Body of pancreas (tissue), 4 donors: ENCODE measurements around the gene C10orf105. TPM values are rescaled to one million over a fixed set of nuclear protein-coding genes. Genes with fewer than 3 reads are reported as not detected.

ENCODE experiments used
- ATAC-seq: fragments of 150-250 bp; one replicate; pipeline ENCODE4 v1.9.1; 2016
- DNase-seq, 4 donors: peaks; one replicate each; pipeline ENCODE4 v3.0.0-alpha.2; 2019
- H3K27ac ChIP-seq, 4 donors: fragments of 200-600 bp; sonication (generic); 1 replicate in 3 of 4; 2 replicates in 1 of 4; pipeline versions ENCODE4 v1.5.1 to v1.6.1; 2016 to 2019; ENCODE audit warnings: mild to moderate bottlenecking in 1 of 4, mixed read lengths in 1 of 4, moderate library complexity in 1 of 4
- H3K27me3 ChIP-seq, 2 donors: fragments of 200-600 bp; sonication (generic); one replicate each; pipeline ENCODE4 v1.6.0; 2016; ENCODE audit warnings: mild to moderate bottlenecking in 1 of 2
- H3K36me3 ChIP-seq, 2 donors: fragments of 200-600 bp; sonication (generic); replicated peaks in 1 of 2; 2 replicates each; pipeline ENCODE4 v1.5.1; 2016; ENCODE audit warnings: low read depth in 2 of 2; ENCODE audit not compliant: insufficient read depth in 1 of 2
- H3K4me1 ChIP-seq: fragments of 200-600 bp; sonication (generic); one replicate; pipeline ENCODE4 v1.6.0; 2016
- H3K4me3 ChIP-seq, 2 donors: fragments of 200-600 bp; sonication (generic); 1 replicate in 1 of 2; 2 replicates in 1 of 2; pipeline ENCODE4 v1.5.1; 2016 to 2019
- H3K9me3 ChIP-seq, 3 donors: fragments of 200-600 bp; sonication (generic); 1 replicate in 2 of 3; 2 replicates in 1 of 3; pipeline ENCODE4 v1.5.1; 2016
- POLR2A ChIP-seq, 3 donors: fragments of 450-650 bp; IDR thresholded peaks; one replicate each; pipeline ENCODE4 v1.6.1; 2016; ENCODE audit warnings: antibody characterized with exemption in 3 of 3, mild to moderate bottlenecking in 2 of 3
- WGBS, 2 donors: methylation state at CpG; one replicate each; pipeline ENCODE4 v1.1.5; 2017; 5-methylcytosine and 5-hydroxymethylcytosine counted together
- intact Hi-C: fragments of 100-400 bp; cut with DNase I; formaldehyde crosslinking; loops from one replicate; pipeline ENCODE4 v1.15.1; 2023
- total RNA-seq, 2 donors: library from RNA; depleted of rRNA; stranded (reverse); fragments of >200 nt; gene quantifications; one replicate each; pipeline ENCODE4 v1.1.0, GENCODE V29; 2016
- TF ChIP-seq, protein P1 (sequence below), 7 experiments: fragments of 450-650 bp in 4 of 7; fragments of 200-600 bp in 3 of 7; sonication (generic) in 3 of 7; IDR thresholded peaks; one replicate each; pipeline ENCODE4 v1.5.1; 2016 to 2019; ENCODE audit warnings: antibody characterized with exemption in 7 of 7

The C10orf105 gene
- total RNA-seq, 2 donors from 2014 or later = not detected

DNA sequence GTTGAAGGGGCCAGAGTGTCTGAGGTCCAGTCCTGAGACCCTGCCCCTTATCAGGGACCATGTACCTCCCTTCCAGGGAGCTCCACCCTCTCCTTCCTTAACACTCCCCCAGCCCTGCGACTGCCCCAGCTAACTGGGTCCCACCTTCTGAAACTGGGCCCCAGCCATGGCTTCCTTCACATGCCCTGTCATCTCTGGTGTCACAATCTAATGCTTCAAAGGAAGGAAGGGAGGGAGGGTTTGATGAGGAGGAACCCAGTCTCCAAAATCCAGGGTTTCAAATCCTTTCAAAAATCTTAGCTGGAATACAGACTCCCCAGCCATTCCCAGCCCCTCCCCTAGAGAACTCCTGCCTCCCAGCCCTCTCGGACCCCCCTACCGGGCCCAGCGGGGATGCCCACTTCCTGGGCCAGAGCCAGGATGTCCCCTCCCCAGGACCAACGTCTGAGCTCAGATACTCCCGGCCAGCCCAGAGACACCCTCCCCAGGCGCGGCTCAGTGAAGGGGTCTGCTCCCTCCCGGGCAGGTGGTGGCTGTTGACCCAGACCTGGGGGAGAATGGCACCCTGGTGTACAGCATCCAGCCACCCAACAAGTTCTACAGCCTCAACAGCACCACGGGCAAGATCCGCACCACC lies 18.0 kb downstream of the C10orf105 start:
- Histone ChIP-seq H3K4me1 (no peaks in the 10 kb centered on the region), H3K9me3 (no peaks in the 10 kb centered on the region), H3K36me3 (no peaks in the 10 kb centered on the region), H3K27me3 (no peaks in the 10 kb centered on the region), H3K27ac (no peak overlapping the region), H3K4me3 (no peak overlapping the region)
- no peak for DNase-seq
- no peak for ATAC-seq
- 49 to 88% methylated on average over 1 to 11 of the region's 11 CpGs for WGBS, 2 donors
- intact Hi-C loops = no loop called here
- no peak for TF ChIP-seq POLR2A (IDR thresholded peaks at IDR 0.05)
- TF ChIP-seq, protein P1, sequence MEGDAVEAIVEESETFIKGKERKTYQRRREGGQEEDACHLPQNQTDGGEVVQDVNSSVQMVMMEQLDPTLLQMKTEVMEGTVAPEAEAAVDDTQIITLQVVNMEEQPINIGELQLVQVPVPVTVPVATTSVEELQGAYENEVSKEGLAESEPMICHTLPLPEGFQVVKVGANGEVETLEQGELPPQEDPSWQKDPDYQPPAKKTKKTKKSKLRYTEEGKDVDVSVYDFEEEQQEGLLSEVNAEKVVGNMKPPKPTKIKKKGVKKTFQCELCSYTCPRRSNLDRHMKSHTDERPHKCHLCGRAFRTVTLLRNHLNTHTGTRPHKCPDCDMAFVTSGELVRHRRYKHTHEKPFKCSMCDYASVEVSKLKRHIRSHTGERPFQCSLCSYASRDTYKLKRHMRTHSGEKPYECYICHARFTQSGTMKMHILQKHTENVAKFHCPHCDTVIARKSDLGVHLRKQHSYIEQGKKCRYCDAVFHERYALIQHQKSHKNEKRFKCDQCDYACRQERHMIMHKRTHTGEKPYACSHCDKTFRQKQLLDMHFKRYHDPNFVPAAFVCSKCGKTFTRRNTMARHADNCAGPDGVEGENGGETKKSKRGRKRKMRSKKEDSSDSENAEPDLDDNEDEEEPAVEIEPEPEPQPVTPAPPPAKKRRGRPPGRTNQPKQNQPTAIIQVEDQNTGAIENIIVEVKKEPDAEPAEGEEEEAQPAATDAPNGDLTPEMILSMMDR (IDR thresholded peaks at IDR 0.05) = no peak

- 57 to 71% methylated on average over 1 to 11 of the region's 11 CpGs for WGBS, 2 donors
- intact Hi-C loops = no loop called here
- no peaks in the 10 kb centered on the region for H3K9me3 ChIP-seq
- ATAC-seq (no peak), DNase-seq (no peak)
- TF ChIP-seq, protein P1 (IDR thresholded peaks at IDR 0.05) = no peak
- TF ChIP-seq POLR2A (IDR thresholded peaks at IDR 0.05) = no peak
- H3K36me3 ChIP-seq = no peaks in the 10 kb centered on the region
- no peak overlapping the region for H3K4me3 ChIP-seq
- no peaks in the 10 kb centered on the region for H3K4me1 ChIP-seq
- H3K27ac ChIP-seq = no peak overlapping the region
- H3K27me3 ChIP-seq = no peaks in the 10 kb centered on the region
Measured at GRCh38 chr10:71700731-71701368, 18.7 kb downstream of the C10orf105 start.

DNA sequence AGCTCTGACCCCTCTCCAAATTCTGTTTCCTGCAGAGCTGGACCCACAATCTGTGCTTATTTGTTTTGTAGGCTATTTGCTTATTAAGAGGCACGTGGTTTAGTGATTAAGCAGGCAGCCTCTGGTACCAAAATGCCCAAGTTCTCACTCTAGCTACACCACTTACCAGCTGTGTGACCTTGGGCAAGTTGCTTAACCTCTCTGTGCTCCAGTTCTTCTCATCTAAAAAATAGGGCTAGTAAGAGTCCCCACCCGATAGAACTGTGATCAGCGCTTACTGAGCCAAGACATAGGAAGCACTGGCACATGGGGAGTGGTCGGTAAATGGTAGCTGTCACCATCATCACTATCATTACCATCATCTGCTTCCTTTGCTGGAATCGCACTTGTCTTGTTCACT lies 20.8 kb downstream of the C10orf105 start:
- ATAC-seq (no peak), DNase-seq (no peak)
- H3K36me3 ChIP-seq = no peaks in the 10 kb centered on the region
- WGBS, 2 donors = 74 to 79% methylated on average over 5 of the region's 5 CpGs
- no peak overlapping the region for H3K4me3 ChIP-seq
- intact Hi-C loops = no loop called here
- no peak overlapping the region for H3K27ac ChIP-seq
- no peaks in the 10 kb centered on the region for H3K9me3 ChIP-seq
- no peaks in the 10 kb centered on the region for H3K27me3 ChIP-seq
- no peaks in the 10 kb centered on the region for H3K4me1 ChIP-seq
- TF ChIP-seq, protein P1 (IDR thresholded peaks at IDR 0.05) = no peak
- no peak for TF ChIP-seq POLR2A (IDR thresholded peaks at IDR 0.05)

DNA sequence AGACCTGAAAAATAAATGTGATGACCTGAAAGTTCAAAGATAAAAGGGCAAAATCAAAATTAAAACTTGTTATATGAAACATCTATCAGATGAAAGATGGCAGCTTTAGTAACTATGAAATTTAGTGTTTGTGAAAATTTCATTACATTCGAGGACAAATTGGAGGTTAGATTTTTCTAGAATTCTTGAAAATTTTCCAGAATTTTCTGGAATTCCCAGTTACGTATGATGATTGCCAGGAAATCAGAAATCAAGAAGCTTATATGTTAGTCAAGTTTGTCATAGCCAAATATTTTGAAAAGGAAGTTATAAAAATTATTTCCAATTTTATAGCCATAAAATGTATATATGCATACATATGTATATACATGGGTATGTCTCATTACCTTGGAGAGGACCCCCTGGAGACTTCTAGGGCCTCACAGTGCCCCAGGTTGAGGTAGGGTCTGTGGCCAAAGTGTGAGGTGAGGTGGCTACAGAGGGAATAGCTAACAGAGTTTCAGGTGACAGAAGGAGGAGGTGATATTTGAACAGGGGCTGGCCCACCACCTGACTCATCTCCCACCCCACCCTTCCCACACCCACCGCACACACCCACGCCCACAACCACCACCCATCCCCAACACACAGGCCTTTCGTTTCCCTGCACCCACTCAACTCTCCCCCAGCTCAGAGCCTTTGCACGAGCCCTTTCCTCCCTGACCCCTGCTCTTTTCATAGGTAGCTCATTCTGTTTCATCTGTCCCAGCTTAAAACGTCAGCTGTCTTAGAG lies 21.5 kb downstream of the C10orf105 start:
- 54% methylated on average over 7 of the region's 7 CpGs for WGBS, 2 donors
- intact Hi-C loops = no loop called here
- no peak overlapping the region for H3K4me3 ChIP-seq
- H3K36me3 ChIP-seq = no peaks in the 10 kb centered on the region
- H3K27me3 ChIP-seq = no peaks in the 10 kb centered on the region
- H3K9me3 ChIP-seq = no peaks in the 10 kb centered on the region
- TF ChIP-seq POLR2A (IDR thresholded peaks at IDR 0.05) = no peak
- TF ChIP-seq, protein P1 (IDR thresholded peaks at IDR 0.05) = no peak
- ATAC-seq = no peak
- no peak for DNase-seq
- H3K4me1 ChIP-seq = no peaks in the 10 kb centered on the region
- no peak overlapping the region for H3K27ac ChIP-seq
